Activated T-cell treated with anti-CD3 and anti-CD28 coated beads, Interleukin-2, amount 50 U/mL, for 48 hours (primary cell): ENCODE data around the gene NPS.

Experiments
- DNase-seq, 2 experiments: peaks; one replicate each; pipeline ENCODE4 v3.0.0-alpha.2; 2020

The NPS gene

GRCh38 chr10:127549009-127549408 lies at the start of gene NPS:
NPS (plus strand) TSS chr10:127549309; CDS start chr10:127549369, 60 bp downstream.
- DNase-seq, result no peak

- DNase-seq, result no peak
Observed at GRCh38 chr10:127500127-127500526, 49.0 kb upstream of the NPS start.

- DNase-seq, result no peak
Observed at GRCh38 chr10:127506094-127506493, 43.0 kb upstream of the NPS start.

GRCh38 chr10:127522298-127522697 lies 26.8 kb upstream of the NPS start:
- DNase-seq, result no peak

- DNase-seq, result no peak
Observed at GRCh38 chr10:127523476-127523875, 25.6 kb upstream of the NPS start.

- DNase-seq, result no peak
Observed at GRCh38 chr10:127524229-127524628, 24.9 kb upstream of the NPS start.

DNA sequence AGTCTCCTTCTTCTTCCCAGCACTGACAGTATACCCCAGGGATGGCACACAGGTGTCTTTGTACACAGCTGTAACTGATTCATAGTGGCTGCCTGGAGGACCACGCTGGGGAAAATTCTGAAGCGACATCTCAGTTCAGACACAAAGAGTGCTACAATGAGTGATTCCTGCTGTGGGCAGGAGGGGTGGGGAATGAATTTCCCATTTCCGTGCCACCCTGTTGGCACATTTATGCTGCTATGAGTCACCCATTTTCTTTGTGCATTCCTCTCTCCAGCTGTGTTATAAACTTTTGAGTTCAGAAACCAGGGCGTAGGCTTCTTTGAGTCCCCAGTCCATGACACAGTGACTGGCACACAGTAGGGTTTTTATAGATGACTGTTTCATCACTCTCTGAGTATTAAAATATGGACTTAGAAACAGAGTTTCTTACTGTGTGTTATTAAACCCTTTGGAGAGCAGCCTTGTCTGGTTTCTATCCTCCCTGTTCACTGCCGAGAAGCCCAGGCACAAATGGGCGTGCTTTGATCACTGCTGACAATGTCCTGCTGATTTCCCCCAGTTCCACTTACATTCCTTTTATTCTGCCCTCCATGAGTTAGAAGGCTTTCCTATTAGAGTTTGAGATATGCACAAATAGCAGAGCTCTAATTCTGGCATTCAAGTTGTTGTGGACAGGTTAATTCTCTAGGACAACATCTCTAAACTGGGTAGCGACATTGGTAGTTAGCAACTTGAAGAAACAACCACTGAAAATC lies 24.0 kb upstream of the NPS start:
- DNase-seq, result no peak

DNA sequence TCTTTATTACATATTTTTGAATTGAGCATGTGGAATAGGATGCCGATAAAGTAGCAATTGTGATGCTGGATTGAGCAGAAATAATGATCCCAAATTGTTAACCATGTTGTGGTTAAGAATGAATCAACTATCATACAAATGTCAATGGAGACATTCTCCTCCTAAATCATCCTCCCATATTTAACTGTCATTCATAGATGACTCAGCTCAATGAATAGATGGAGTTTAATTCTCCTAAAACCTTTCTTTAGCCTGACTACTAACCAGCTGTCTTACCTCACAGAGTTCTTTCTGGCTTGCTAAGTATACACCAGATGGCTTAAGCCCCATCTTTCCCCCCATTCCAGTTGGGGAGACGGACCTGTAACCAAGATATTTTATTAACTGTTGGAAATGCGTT lies 23.4 kb upstream of the NPS start:
- no peak for DNase-seq

DNA sequence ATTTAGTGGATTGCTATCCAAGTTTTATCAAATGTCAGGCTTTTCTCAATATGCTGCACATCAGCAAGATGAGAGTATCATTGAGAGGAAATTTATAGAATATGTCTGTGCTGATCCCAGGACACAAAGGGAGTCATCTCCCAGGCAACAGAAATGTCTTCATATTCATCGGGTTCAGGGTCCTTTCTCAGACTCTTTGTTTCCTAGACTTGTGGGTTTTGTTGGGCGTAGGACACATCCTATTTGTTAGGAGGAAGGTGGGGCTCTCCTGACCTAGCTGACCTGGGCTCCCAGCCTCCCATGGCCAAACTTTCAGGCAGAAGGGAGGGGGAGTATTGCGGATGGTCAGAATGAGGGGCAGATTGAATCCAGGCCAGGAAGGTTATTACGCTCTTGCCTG lies 22.9 kb upstream of the NPS start:
- DNase-seq, result no peak

- no peak for DNase-seq
Observed at GRCh38 chr10:127527320-127527719, 21.8 kb upstream of the NPS start.

DNA sequence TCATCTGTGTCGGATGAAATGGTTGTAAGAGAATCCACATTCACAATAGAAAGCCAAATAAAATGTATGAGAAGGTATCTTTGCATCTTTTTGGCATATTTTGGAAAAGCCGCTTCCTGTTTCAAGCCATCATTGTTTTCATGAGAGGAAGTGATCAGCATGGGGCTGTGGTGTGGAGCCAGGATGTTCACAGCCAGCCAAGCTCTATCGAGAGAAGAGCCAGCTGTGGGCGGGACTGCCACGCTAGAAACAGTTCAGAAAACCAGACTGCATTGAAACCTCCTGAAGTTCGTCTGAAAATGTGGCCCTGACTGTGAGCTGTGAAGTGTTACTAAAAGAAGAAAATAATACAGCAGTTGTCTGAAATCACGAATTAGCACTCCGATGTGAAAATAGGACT lies 21.2 kb upstream of the NPS start:
- no peak for DNase-seq

DNA sequence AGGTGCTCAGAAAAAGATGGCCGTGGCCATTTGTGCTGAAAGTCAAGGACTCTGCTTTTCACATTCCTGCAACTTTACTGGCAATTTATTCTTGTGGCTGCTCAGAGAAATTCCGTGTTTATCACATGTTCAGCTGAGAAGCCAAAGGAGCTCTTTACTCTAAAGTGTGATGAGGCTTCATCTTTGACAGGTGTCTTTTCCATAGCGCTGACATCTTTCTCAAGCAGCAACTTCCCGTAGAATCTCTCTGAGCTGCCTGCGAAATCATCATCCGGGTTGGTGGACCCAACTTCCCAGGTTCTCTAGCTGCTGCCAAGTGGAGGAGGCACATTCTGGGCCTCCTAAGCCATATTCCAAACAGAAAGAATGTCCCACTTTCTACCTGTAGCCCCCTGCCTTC lies 16.9 kb upstream of the NPS start:
- DNase-seq, result no peak

GRCh38 chr10:127532659-127533058 lies 16.4 kb upstream of the NPS start:
- no peak for DNase-seq

- DNase-seq, result no peak
Observed at GRCh38 chr10:127534074-127534473, 15.0 kb upstream of the NPS start.

DNA sequence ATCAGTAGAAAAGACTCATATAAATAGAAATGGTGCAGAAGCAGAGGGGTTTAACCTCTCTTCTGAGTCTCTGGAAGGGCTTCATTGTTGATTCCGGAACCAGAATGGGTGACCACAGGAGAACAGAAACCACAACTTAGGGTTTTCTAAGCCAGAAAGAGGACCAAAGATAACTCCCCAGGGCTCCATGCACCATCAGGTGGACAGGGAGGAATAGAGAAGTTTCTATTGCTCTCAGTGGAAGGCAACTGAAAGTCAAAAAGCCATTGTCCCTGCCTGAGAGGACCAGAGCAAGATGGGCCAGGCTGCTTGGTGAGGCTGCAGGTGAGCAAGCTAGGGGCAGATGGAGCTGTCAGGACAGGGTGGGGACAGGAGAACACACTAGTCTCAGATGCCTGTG lies 14.6 kb upstream of the NPS start:
- no peak for DNase-seq

DNA sequence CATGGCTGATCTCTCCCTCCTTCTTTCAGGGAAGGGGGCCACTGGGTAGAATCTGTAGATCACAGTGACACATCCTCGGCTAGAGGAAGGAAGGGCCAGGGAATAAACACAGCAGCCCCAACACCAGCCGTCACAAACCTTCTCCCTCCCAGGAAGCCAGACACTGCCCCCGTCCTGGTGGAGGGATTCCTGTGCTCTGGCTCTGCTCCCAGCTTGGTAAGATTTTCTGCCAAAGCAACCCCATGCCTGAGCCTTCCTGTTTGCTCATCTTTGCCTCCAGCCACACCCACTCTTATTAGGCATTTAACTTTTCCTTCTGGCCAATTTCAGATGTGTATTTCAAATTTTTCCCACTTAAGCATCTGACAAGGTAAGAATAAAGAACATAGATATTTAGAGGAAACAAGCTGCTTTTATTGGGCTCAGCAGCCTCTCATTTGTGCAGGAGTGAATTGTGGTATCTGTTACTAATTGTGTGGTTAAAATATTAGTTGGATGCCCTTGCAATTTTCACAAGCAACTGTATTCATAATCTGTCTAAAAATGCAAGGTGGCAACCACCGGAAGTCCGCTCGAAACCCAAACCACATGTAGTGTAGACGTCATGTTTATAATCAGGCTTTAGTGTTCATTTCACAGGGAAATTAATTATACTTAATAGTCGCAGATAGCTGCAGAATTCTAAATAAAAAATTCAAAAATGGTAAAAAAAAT lies 13.2 kb upstream of the NPS start:
- no peak for DNase-seq

DNA sequence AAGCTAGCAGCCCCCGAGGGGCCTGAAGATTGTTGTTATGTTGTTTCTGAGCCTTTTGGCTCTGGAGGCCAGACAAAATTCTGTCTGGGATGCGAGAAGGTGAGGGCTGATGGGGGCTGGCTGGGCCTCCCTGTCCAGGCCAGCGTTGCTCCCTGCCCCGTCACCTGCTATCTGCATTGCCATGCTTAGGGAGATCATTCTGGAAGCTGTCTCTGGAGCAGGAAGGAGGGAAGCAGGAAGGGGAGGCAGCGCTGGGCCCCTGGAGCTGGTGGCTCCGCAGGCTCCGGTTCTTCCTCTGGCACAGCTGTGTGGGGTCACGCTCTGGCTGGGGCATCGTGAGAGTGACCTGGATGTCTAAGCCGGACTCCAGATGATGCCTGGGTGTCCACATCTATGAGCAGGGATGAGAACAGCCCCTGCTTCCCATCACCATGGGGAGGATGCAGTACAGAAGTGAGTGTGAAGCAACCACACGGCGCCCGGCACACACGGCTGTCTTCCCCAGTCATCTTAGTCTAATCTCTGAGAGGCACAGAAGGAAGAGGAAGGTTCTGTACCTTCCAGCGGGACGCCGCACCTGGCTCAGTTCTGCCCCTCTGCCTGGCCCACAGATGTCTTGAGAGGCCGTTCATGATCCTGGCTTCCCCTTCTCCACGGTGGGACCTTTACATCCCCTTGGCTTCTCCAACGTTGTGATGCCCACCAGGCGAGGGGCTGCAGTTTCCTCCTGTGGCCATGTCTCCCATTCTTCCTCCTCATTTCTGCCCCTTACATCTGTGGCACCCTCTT lies 11.9 kb upstream of the NPS start:
- no peak for DNase-seq

- no peak for DNase-seq
Observed at GRCh38 chr10:127537924-127538323, 11.2 kb upstream of the NPS start.

DNA sequence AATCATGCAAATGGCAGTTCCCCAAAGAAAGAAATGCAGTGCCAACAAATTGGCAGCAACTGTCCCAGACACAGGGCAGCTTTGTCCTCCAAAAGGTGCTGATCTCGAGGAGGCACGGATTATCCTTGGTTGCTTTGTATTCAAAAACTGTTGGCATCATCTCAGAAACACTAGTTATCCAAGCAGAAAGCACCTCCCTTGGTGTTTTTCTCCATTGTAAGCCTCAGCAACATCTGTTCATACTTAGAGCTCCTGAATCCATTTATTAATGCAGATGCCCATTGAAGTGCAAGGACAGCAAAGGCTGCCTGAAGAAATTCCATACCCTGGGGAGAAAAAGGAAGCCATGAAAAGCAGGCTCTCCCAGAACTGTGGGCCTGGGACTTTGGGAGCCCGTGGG lies 1.1 kb upstream of the NPS start:
- no peak for DNase-seq

GRCh38 chr10:127550861-127551260 lies 1.8 kb downstream of the NPS start:
- DNase-seq, result no peak

DNA sequence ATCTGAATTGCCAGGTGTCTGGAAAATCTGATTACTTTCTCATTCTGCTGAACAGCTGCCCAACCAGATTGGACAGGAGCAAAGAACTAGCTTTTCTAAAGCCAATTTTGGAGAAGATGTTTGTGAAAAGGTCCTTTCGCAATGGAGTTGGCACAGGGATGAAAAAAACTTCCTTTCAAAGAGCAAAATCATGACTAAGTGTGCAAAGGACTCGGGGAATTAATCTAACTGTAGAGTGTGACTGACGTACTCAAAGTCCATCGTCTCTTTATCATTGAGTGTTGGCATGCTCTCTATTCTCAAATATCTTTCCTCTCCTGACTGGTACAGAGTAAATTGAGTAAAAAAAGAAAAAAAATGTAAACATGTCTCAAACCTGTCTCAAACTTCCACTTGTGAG lies 3.3 kb downstream of the NPS start:
- no peak for DNase-seq

GRCh38 chr10:127553417-127553816 lies 4.3 kb downstream of the NPS start:
- DNase-seq, result no peak

DNA sequence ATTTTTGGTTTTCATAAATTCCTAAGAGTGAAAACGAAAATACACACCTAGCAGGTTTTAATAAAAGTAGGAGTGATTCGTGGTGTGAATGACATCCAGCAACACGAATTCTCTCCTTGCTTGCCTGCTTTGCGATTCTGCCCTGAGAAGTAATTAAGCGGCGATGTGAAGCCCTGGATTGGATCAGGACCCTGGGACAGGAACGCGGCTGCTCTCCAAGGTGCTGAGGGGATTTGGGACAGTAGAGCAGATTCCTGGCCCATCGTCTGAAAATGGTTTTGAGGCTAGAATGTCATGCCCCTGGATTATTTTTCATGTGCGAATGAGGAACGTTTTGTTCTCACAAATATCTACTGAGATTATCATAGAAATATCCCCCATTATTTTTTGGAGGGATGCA lies 7.8 kb downstream of the NPS start:
- DNase-seq, result no peak

DNA sequence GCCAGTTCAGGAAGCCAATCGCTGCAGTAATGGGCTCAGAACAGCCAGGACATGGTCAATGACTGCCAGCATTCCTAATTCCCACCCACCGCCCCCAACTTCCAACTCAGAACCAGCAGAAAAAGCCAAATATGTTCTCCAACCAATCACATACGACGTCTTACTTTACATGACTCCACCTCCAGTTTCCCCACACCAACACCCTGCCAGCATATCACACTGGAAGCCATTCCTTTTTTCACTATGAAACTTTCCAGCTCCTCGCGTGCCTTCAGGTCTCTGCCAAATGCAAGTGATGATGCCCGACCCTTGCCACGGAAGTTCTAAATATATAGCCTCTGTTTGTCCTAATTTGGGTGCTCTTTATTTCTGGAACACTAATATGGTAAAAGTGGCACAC lies 12.5 kb downstream of the NPS start:
- no peak for DNase-seq
